Measurements from ENCODE around the gene ADPRHL1. TPM values are rescaled to one million over a fixed set of nuclear protein-coding genes. Genes with fewer than 3 reads are reported as not detected.

ADPRHL1 gene
- total and polyA plus RNA-seq, 2 donors (not counting 3 experiments of a cell fraction or from before 2014, with no cell fraction given) = 0.52 to 0.97 TPM

DNA sequence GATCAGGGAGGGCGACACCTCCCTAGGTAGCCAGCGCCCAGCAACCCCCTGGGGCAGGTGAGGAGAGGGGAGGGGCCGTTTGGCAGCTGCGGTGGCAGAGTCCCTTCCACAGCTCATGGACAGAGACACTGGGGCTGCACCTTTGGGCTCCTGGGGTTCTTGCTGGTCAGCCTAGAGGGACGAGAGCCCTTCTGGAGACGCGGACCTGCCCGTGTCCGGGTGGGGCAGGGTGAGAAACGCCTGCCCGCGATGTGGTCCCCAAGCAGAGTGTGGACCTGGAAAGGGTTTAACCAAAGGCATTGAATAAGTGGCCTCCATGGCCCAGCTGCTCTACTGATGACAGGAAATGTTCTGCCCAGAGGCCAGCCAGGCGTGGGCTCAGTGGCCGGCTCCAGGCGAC lies 38.3 kb downstream of the ADPRHL1 start:
- Histone ChIP-seq H3K27ac (ENCODE audit: insufficient read depth, low read depth, low read length) (no peak overlapping the region), H3K36me3 (ENCODE audit: control insufficient read depth in 2 of 2, extremely low read depth in 1 of 2, insufficient read depth in 2 of 2, low read length in 2 of 2) (no peaks in the 10 kb centered on the region), H3K9ac (replicated peaks; ENCODE audit: extremely low read depth, insufficient read depth, low read length) (no peak overlapping the region), H3K4me3 (replicated peaks in 1 of 3; ENCODE audit: insufficient read depth in 1 of 3, low read depth in 1 of 3, low read length in 3 of 3) (no peak overlapping the region), H3K27me3 (ENCODE audit: control insufficient read depth in 2 of 2, insufficient read depth in 2 of 2, low read length in 2 of 2) (no peaks in the 10 kb centered on the region), H3K9me3 (replicated peaks; ENCODE audit: control insufficient read depth, insufficient read depth, low read length) (no peaks in the 10 kb centered on the region), H2AFZ (ENCODE audit: low read depth, low read length) (no peak overlapping the region), H3K4me2 (ENCODE audit: insufficient read depth, low read length) (no peak overlapping the region), H4K20me1 (replicated peaks; ENCODE audit: control insufficient read depth, extremely low read depth, insufficient read depth, low read length) (no peaks in the 10 kb centered on the region), H3K4me1 (ENCODE audit: control insufficient read depth, extremely low read depth, insufficient read depth, low read length) (no peaks in the 10 kb centered on the region), H3K79me2 (ENCODE audit: control insufficient read depth, insufficient read depth, low read length) (no peaks in the 10 kb centered on the region), H3K9me1 (replicated peaks; ENCODE audit: control insufficient read depth, extremely low read depth, insufficient read depth, low read length) (no peaks in the 10 kb centered on the region)
- DNase-seq (ENCODE audit: low read depth, low spot score) (no peak), FAIRE-seq (no peak)
- dilution Hi-C loops (cut with MboI; ENCODE audit: extremely low pct_ligation_motif_present, low sequenced_read_pairs) = no loop called here
- POLR2A ChIA-PET = no interaction called here
- intact Hi-C loops (cut with micrococcal nuclease) = no loop called here
- CTCF ChIA-PET = no interaction called here
- TF ChIP-seq, protein P1, sequence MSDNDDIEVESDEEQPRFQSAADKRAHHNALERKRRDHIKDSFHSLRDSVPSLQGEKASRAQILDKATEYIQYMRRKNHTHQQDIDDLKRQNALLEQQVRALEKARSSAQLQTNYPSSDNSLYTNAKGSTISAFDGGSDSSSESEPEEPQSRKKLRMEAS (IDR thresholded peaks at IDR 0.05; ENCODE audit: insufficient read depth, insufficient read length) = no peak
- TF ChIP-seq POLR2AphosphoS5 (IDR thresholded peaks at IDR 0.05; ENCODE audit: insufficient read depth, low read depth, low read length) (no peak), EZH2 (IDR thresholded peaks at IDR 0.05; ENCODE audit: borderline replicate concordance, low read depth, low read length, severe bottlenecking) (no peak), MYC (IDR thresholded peaks at IDR 0.05; ENCODE audit: low read depth, low read length) (no peak), FOS (IDR thresholded peaks at IDR 0.05; ENCODE audit: borderline replicate concordance, insufficient read depth, low read length) (no peak), JUN (IDR thresholded peaks at IDR 0.05; ENCODE audit: borderline replicate concordance, insufficient read depth, insufficient read length, low read depth) (no peak), POLR2A (IDR thresholded peaks at IDR 0.05; ENCODE audit: low read depth, low read length) (no peak), GATA2 (IDR thresholded peaks at IDR 0.05; ENCODE audit: insufficient read depth, insufficient read length, low read depth, low read length) (no peak)
- TF ChIP-seq, protein P2, sequence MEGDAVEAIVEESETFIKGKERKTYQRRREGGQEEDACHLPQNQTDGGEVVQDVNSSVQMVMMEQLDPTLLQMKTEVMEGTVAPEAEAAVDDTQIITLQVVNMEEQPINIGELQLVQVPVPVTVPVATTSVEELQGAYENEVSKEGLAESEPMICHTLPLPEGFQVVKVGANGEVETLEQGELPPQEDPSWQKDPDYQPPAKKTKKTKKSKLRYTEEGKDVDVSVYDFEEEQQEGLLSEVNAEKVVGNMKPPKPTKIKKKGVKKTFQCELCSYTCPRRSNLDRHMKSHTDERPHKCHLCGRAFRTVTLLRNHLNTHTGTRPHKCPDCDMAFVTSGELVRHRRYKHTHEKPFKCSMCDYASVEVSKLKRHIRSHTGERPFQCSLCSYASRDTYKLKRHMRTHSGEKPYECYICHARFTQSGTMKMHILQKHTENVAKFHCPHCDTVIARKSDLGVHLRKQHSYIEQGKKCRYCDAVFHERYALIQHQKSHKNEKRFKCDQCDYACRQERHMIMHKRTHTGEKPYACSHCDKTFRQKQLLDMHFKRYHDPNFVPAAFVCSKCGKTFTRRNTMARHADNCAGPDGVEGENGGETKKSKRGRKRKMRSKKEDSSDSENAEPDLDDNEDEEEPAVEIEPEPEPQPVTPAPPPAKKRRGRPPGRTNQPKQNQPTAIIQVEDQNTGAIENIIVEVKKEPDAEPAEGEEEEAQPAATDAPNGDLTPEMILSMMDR (IDR thresholded peaks at IDR 0.05; ENCODE audit: extremely low read depth in 1 of 2, insufficient read depth in 1 of 2, low read depth in 1 of 2, low read length in 2 of 2) = no peak
- no TSS peak for BruUV-seq (replicated peaks)

Measured in endothelial cell of umbilical vein (primary cell).